Tibial nerve (tissue), 4 donors: ENCODE measurements around the gene LPCAT3. TPM values are rescaled to one million over a fixed set of nuclear protein-coding genes. Genes with fewer than 3 reads are reported as not detected.

Experiments
- DNase-seq, 2 donors: peaks; one replicate each; pipeline ENCODE4 v3.0.0-alpha.2; 2019; ENCODE audit warnings: low spot score in 2 of 2
- H3K27ac ChIP-seq, 4 donors: fragments of 200-600 bp; sonication (generic) in 3 of 4; one replicate each; pipeline ENCODE4 v1.5.1; 2017 to 2019; ENCODE audit warnings: mild to moderate bottlenecking in 1 of 4
- H3K27me3 ChIP-seq, 2 donors: fragments of 200-600 bp; sonication (generic) in 1 of 2; one replicate each; pipeline versions ENCODE4 v1.5.1 to v1.6.0; 2017 to 2019
- H3K36me3 ChIP-seq, 3 donors: fragments of 200-600 bp; sonication (generic); one replicate each; pipeline ENCODE4 v1.5.1; 2018 to 2019
- H3K4me1 ChIP-seq, 4 donors: fragments of 200-600 bp; sonication (generic) in 3 of 4; one replicate each; pipeline ENCODE4 v1.5.1; 2017 to 2019
- H3K4me3 ChIP-seq, 4 donors: fragments of 200-600 bp; sonication (generic) in 3 of 4; one replicate each; pipeline ENCODE4 v1.5.1; 2017 to 2019; ENCODE audit warnings: mild to moderate bottlenecking in 1 of 4, moderate library complexity in 1 of 4
- H3K9me3 ChIP-seq, 4 donors: fragments of 200-600 bp; sonication (generic) in 3 of 4; one replicate each; pipeline ENCODE4 v1.5.1; 2017 to 2019
- CTCF ChIP-seq, 5 experiments: fragments of 200-600 bp in 3 of 5; fragments of 450-650 bp in 2 of 5; sonication (generic) in 3 of 5; IDR thresholded peaks; one replicate each; pipeline ENCODE4 v1.5.1; 2016 to 2019; ENCODE audit warnings: antibody characterized with exemption in 5 of 5, mild to moderate bottlenecking in 3 of 5, moderate library complexity in 2 of 5
- EP300 ChIP-seq, 2 donors: sonication (generic); formaldehyde crosslinking; IDR thresholded peaks; one replicate each; pipeline ENCODE4 v1.6.1; 2017; ENCODE audit warnings: antibody characterized with exemption in 2 of 2, mild to moderate bottlenecking in 1 of 2
- POLR2A ChIP-seq, 2 donors: fragments of 450-650 bp; IDR thresholded peaks; one replicate each; pipeline ENCODE4 v1.6.1; 2017; ENCODE audit warnings: antibody characterized with exemption in 2 of 2, mild to moderate bottlenecking in 2 of 2, moderate library complexity in 2 of 2
- WGBS, 2 donors: methylation state at CpG; one replicate each; pipeline ENCODE4 v1.1.5; 2018; 5-methylcytosine and 5-hydroxymethylcytosine counted together
- total RNA-seq, 4 donors: library from RNA; depleted of rRNA; stranded (reverse); fragments of >200 nt; gene quantifications; one replicate each; pipeline ENCODE4 v1.1.0, GENCODE V29; 2016

LPCAT3 gene
- total RNA-seq, 4 donors from 2014 or later: 19.7 to 29.7 (median 23.8) TPM

- no peak for DNase-seq
- H3K4me3 ChIP-seq: peak overlapping the region in 2 of 4 donors; percentile 19 to 22
Observed at GRCh38 chr12:6960593-6961277, 57.5 kb downstream of the LPCAT3 start.

GRCh38 chr12:6959805-6960592 lies 58.3 kb downstream of the LPCAT3 start:
- no peak for TF ChIP-seq POLR2A (IDR thresholded peaks at IDR 0.05)
- TF ChIP-seq EP300 (IDR thresholded peaks at IDR 0.05): no peak
- no peak for TF ChIP-seq CTCF (IDR thresholded peaks at IDR 0.05)
- no peak for DNase-seq
- Histone ChIP-seq H3K27me3 (no peaks in the 10 kb centered on the region), H3K4me3 (no peak overlapping the region), H3K27ac (peak overlapping the region in 3 of 4 donors; percentile 77 to 96 (median 86)), H3K36me3 (no peaks in the 10 kb centered on the region), H3K9me3 (no peaks in the 10 kb centered on the region), H3K4me1 (peaks cover 0 to 75% (median 43%) of the 10 kb centered on the region in 4 donors)
- 89 to 91% methylated on average over 26 of the region's 26 CpGs for WGBS, 2 donors

More at GRCh38 chr12:6960593-6961277, 57.5 kb downstream of the LPCAT3 start:
- Histone ChIP-seq H3K27ac (peak overlapping the region; percentile 73 to 96 (median 82)), H3K4me1 (peaks cover 0 to 70% (median 46%) of the 10 kb centered on the region in 4 donors), H3K9me3 (no peaks in the 10 kb centered on the region), H3K27me3 (no peaks in the 10 kb centered on the region), H3K36me3 (peaks cover 0 to 7% (median 2%) of the 10 kb centered on the region in 3 donors)
- no peak for TF ChIP-seq POLR2A (IDR thresholded peaks at IDR 0.05)
- peak in 2 of 5 experiments; percentile 19 to 20 for TF ChIP-seq CTCF (IDR thresholded peaks at IDR 0.05)
- WGBS, 2 donors: 71 to 72% methylated on average over 13 of the region's 13 CpGs

GRCh38 chr12:6959058-6959804 lies 59.0 kb downstream of the LPCAT3 start:
- Histone ChIP-seq H3K4me1 (peaks cover 0 to 77% (median 43%) of the 10 kb centered on the region in 4 donors), H3K4me3 (no peak overlapping the region), H3K27ac (peak overlapping the region in 2 of 4 donors; percentile 54 to 62), H3K9me3 (no peaks in the 10 kb centered on the region), H3K36me3 (no peaks in the 10 kb centered on the region), H3K27me3 (no peaks in the 10 kb centered on the region)
- 58 to 61% methylated on average over 19 to 24 of the region's 24 CpGs for WGBS, 2 donors
- TF ChIP-seq EP300 (IDR thresholded peaks at IDR 0.05) (peak in 1 of 2 donors; percentile 14), CTCF (IDR thresholded peaks at IDR 0.05) (no peak), POLR2A (IDR thresholded peaks at IDR 0.05) (no peak)
- DNase-seq: no peak

- no peak overlapping the region for H3K4me3 ChIP-seq
- WGBS, 2 donors: 52 to 59% methylated on average over 7 to 10 of the region's 10 CpGs
- H3K36me3 ChIP-seq: no peaks in the 10 kb centered on the region
- no peak for DNase-seq
- no peaks in the 10 kb centered on the region for H3K9me3 ChIP-seq
- no peaks in the 10 kb centered on the region for H3K27me3 ChIP-seq
- H3K4me1 ChIP-seq: peaks cover 0 to 79% (median 43%) of the 10 kb centered on the region in 4 donors
- TF ChIP-seq POLR2A (IDR thresholded peaks at IDR 0.05): no peak
- no peak for TF ChIP-seq EP300 (IDR thresholded peaks at IDR 0.05)
- no peak for TF ChIP-seq CTCF (IDR thresholded peaks at IDR 0.05)
- H3K27ac ChIP-seq: peak overlapping the region in 2 of 4 donors; percentile 54 to 62
Observed at GRCh38 chr12:6958609-6959057, 59.6 kb downstream of the LPCAT3 start.
